ENCODE results near the gene CTIF.

DNA sequence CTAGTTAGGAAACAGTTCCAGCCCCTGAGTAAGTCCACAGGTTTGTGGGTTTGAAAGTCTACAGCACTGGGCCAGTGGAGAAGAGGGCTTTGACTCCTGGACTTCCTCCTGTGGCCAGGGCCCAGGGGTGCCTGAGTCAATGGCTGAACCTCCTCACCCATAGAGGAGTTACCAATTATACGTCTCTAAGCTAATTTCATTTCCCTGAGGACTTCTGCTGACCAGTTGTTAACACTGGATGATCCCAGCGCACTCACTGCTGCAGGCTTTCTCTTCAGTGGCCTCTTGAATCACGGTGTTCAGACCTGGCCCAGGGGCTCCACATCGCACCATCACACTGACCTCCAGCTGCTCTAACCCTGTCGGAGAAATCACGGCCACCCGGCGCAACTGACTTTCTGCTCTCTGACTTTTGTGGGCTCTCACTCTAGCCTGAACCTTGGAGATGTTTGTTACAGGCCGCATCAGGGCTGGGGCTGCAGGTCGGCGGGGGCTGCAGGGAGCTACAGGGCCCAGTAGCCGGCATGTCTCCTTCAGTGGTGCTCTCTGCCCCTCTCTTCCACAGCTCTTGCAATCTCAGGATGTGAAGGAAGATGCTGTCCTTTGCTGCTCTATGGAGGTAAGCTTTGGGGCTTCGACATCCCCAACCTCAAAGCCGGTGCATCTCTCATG lies 318.3 kb downstream of the CTIF start:
- TF ChIP-seq, protein P1, sequence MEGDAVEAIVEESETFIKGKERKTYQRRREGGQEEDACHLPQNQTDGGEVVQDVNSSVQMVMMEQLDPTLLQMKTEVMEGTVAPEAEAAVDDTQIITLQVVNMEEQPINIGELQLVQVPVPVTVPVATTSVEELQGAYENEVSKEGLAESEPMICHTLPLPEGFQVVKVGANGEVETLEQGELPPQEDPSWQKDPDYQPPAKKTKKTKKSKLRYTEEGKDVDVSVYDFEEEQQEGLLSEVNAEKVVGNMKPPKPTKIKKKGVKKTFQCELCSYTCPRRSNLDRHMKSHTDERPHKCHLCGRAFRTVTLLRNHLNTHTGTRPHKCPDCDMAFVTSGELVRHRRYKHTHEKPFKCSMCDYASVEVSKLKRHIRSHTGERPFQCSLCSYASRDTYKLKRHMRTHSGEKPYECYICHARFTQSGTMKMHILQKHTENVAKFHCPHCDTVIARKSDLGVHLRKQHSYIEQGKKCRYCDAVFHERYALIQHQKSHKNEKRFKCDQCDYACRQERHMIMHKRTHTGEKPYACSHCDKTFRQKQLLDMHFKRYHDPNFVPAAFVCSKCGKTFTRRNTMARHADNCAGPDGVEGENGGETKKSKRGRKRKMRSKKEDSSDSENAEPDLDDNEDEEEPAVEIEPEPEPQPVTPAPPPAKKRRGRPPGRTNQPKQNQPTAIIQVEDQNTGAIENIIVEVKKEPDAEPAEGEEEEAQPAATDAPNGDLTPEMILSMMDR (IDR thresholded peaks at IDR 0.05; ENCODE audit: poor library complexity) = no peak
- no peak for TF ChIP-seq EZH2phosphoT487 (IDR thresholded peaks at IDR 0.05; ENCODE audit: low read depth, severe bottlenecking, unreplicated experiment)

Measured in hepatocyte (in vitro differentiated cells).